Measurements from ENCODE around the gene GALNT10. TPM values are rescaled to one million over a fixed set of nuclear protein-coding genes. Genes with fewer than 3 reads are reported as not detected.

Gene GALNT10
- total RNA-seq, 2 donors from 2014 or later, result 11.5 to 19.5 TPM

GRCh38 chr5:154242442-154242841, 51.9 kb downstream of the GALNT10 start:
- WGBS, 2 donors, result 88 to 94% methylated on average over 1 of the region's 1 CpG
- ATAC-seq (no peak), DNase-seq (no peak)
- H3K36me3 ChIP-seq (replicated peaks in 1 of 2; ENCODE audit: insufficient read depth in 1 of 2, low read depth in 2 of 2), result no peaks in the 10 kb centered on the region
- no peak overlapping the region for H3K4me3 ChIP-seq
- no peak overlapping the region for H3K27ac ChIP-seq
- peaks cover 28% of the 10 kb centered on the region for H3K4me1 ChIP-seq
- intact Hi-C loops (cut with DNase I), result no loop called here
- no peaks in the 10 kb centered on the region for H3K9me3 ChIP-seq
- H3K27me3 ChIP-seq, result no peaks in the 10 kb centered on the region
- TF ChIP-seq CTCF (IDR thresholded peaks at IDR 0.05), result no peak
- TF ChIP-seq POLR2A (IDR thresholded peaks at IDR 0.05), result no peak

- WGBS, 2 donors, result 0 to 24% methylated on average over 1 of the region's 1 CpG
- intact Hi-C loops (cut with DNase I), result no loop called here
- ATAC-seq (no peak), DNase-seq (no peak)
- TF ChIP-seq POLR2A (IDR thresholded peaks at IDR 0.05) (no peak), CTCF (IDR thresholded peaks at IDR 0.05) (no peak)
- Histone ChIP-seq H3K27me3 (no peaks in the 10 kb centered on the region), H3K4me3 (no peak overlapping the region), H3K9me3 (no peaks in the 10 kb centered on the region), H3K4me1 (peaks cover 28% of the 10 kb centered on the region), H3K27ac (no peak overlapping the region), H3K36me3 (replicated peaks in 1 of 2; ENCODE audit: insufficient read depth in 1 of 2, low read depth in 2 of 2) (no peaks in the 10 kb centered on the region)
Measured at GRCh38 chr5:154242964-154243376, 52.4 kb downstream of the GALNT10 start.

GRCh38 chr5:154243736-154244135, 53.2 kb downstream of the GALNT10 start:
- no peak for TF ChIP-seq POLR2A (IDR thresholded peaks at IDR 0.05)
- no peak for TF ChIP-seq CTCF (IDR thresholded peaks at IDR 0.05)
- WGBS, 2 donors, result 90 to 100% methylated on average over 2 of the region's 2 CpGs
- Histone ChIP-seq H3K4me3 (no peak overlapping the region), H3K27ac (no peak overlapping the region), H3K27me3 (no peaks in the 10 kb centered on the region), H3K4me1 (peaks cover 28% of the 10 kb centered on the region), H3K36me3 (replicated peaks in 1 of 2; ENCODE audit: insufficient read depth in 1 of 2, low read depth in 2 of 2) (no peaks in the 10 kb centered on the region), H3K9me3 (no peaks in the 10 kb centered on the region)
- ATAC-seq (no peak), DNase-seq (no peak)
- intact Hi-C loops (cut with DNase I), result no loop called here

- 69 to 71% methylated on average over 3 of the region's 3 CpGs for WGBS, 2 donors
- no peaks in the 10 kb centered on the region for H3K36me3 ChIP-seq (replicated peaks in 1 of 2; ENCODE audit: insufficient read depth in 1 of 2, low read depth in 2 of 2)
- intact Hi-C loops (cut with DNase I), result no loop called here
- TF ChIP-seq POLR2A (IDR thresholded peaks at IDR 0.05) (no peak), CTCF (IDR thresholded peaks at IDR 0.05) (no peak)
- no peak overlapping the region for H3K4me3 ChIP-seq
- H3K27me3 ChIP-seq, result no peaks in the 10 kb centered on the region
- no peaks in the 10 kb centered on the region for H3K9me3 ChIP-seq
- no peak overlapping the region for H3K27ac ChIP-seq
- peaks cover 28% of the 10 kb centered on the region for H3K4me1 ChIP-seq
- DNase-seq, result no peak
- ATAC-seq, result no peak
Measured at GRCh38 chr5:154244476-154244875, 53.9 kb downstream of the GALNT10 start.

GRCh38 chr5:154248691-154249090, 58.2 kb downstream of the GALNT10 start:
- TF ChIP-seq POLR2A (IDR thresholded peaks at IDR 0.05) (no peak), CTCF (IDR thresholded peaks at IDR 0.05) (no peak)
- intact Hi-C loops (cut with DNase I), result no loop called here
- DNase-seq, result no peak
- 65 to 100% methylated on average over 2 of the region's 2 CpGs for WGBS, 2 donors
- Histone ChIP-seq H3K9me3 (no peaks in the 10 kb centered on the region), H3K36me3 (replicated peaks in 1 of 2; ENCODE audit: insufficient read depth in 1 of 2, low read depth in 2 of 2) (no peaks in the 10 kb centered on the region), H3K4me3 (no peak overlapping the region), H3K27ac (no peak overlapping the region), H3K27me3 (no peaks in the 10 kb centered on the region), H3K4me1 (peaks cover 6% of the 10 kb centered on the region)
- no peak for ATAC-seq

Measured in body of pancreas (tissue), 4 donors.